GM23248 (cell line): ENCODE measurements around the gene TPP1.

Experiments
- EZH2 ChIP-seq: fragments of 200-600 bp; sonication (generic); IDR thresholded peaks from 2 replicates; pipeline ENCODE4 v1.6.1; 2018; ENCODE audit warnings: antibody characterized with exemption, mild to moderate bottlenecking; ENCODE audit not compliant: insufficient read depth, poor library complexity, severe bottlenecking
- EZH2phosphoT487 ChIP-seq: fragments of 200-600 bp; sonication (generic); IDR thresholded peaks from 2 replicates; pipeline ENCODE4 v1.6.1; 2018; ENCODE audit warnings: antibody characterized with exemption, moderate library complexity, mild to moderate bottlenecking, low read depth; ENCODE audit not compliant: insufficient read depth

DNA sequence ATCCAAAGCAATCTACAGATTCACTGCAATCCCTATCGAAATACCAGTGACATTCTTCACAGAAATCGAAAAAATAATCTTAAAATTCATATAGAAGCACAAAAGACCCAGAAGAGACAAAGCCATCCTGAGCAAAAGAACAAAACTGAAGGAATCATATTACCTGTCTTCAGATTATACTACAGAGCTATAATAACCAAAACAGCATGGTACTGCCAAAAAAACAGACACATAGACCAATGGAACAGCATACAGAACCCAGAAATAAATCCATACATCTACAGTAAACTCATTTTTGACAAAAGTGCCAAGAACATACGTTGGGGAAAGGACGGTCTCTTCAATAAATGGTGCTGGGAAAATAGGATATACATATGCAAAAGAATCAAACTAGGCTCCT lies 34.7 kb downstream of the TPP1 start:
- TF ChIP-seq EZH2phosphoT487 (no peak), EZH2 (no peak)
